NCI-H187 (cell line): ENCODE data around the gene PLET1.
"Not testable (repeated sequence)": the region's sequence is repeated elsewhere in the genome, so short reads cannot be mapped to it uniquely, and the experiment has no call there.

Experiments used
- DNase-seq, 2 experiments: peaks; one replicate each; lab custom pipeline; 2025; lab: John Stamatoyannopoulos, UW

Gene PLET1

GRCh38 chr11:112212290-112212689 is 48.4 kb downstream of the PLET1 start:
- DNase-seq: no peak

- DNase-seq: no peak
Observed at GRCh38 chr11:112211536-112211935, 49.1 kb downstream of the PLET1 start.

GRCh38 chr11:112210890-112211289 is 49.8 kb downstream of the PLET1 start:
- DNase-seq: no peak

GRCh38 chr11:112206071-112206470 is 54.6 kb downstream of the PLET1 start:
- DNase-seq: no peak

- no peak for DNase-seq
Observed at GRCh38 chr11:112200252-112200651, 60.4 kb downstream of the PLET1 start.

- DNase-seq: not testable (repeated sequence)
Observed at GRCh38 chr11:112199101-112199500, 61.6 kb downstream of the PLET1 start.
